Measurements from ENCODE around the gene NR3C2.
"Not testable (repeated sequence)": the region's sequence is repeated elsewhere in the genome, so short reads cannot be mapped to it uniquely, and the experiment has no call there.

The NR3C2 gene

GRCh38 chr4:148369919-148370318 is 72.3 kb downstream of the NR3C2 start:
- DNase-seq (ENCODE audit: low read depth in 4 of 4, low spot score in 1 of 4) = no peak

GRCh38 chr4:148367756-148368155 is 74.5 kb downstream of the NR3C2 start:
- no peak for DNase-seq (ENCODE audit: low read depth in 4 of 4, low spot score in 1 of 4)

- DNase-seq (ENCODE audit: low read depth in 4 of 4, low spot score in 1 of 4) = no peak
These were observed 76.0 kb downstream of the NR3C2 start for GRCh38 chr4:148366251-148366650.

- no peak for DNase-seq (ENCODE audit: low read depth in 4 of 4, low spot score in 1 of 4)
These were observed 77.7 kb downstream of the NR3C2 start for GRCh38 chr4:148364525-148364924.

GRCh38 chr4:148359769-148360168 is 82.4 kb downstream of the NR3C2 start:
- DNase-seq (ENCODE audit: low read depth in 4 of 4, low spot score in 1 of 4) = no peak

GRCh38 chr4:148355442-148356123 is 86.6 kb downstream of the NR3C2 start:
- DNase-seq (ENCODE audit: low read depth in 4 of 4, low spot score in 1 of 4) = no peak

- DNase-seq (ENCODE audit: low read depth in 4 of 4, low spot score in 1 of 4) = no peak
These were observed 88.0 kb downstream of the NR3C2 start for GRCh38 chr4:148354186-148354585.

GRCh38 chr4:148353571-148353970 is 88.6 kb downstream of the NR3C2 start:
- DNase-seq (ENCODE audit: low read depth in 4 of 4, low spot score in 1 of 4) = no peak

GRCh38 chr4:148349153-148349552 is 93.1 kb downstream of the NR3C2 start:
- no peak for DNase-seq (ENCODE audit: low read depth in 4 of 4, low spot score in 1 of 4)

GRCh38 chr4:148346657-148347056 is 95.6 kb downstream of the NR3C2 start:
- no peak for DNase-seq (ENCODE audit: low read depth in 4 of 4, low spot score in 1 of 4)

GRCh38 chr4:148345509-148345908 is 96.7 kb downstream of the NR3C2 start:
- no peak for DNase-seq (ENCODE audit: low read depth in 4 of 4, low spot score in 1 of 4)

GRCh38 chr4:148344941-148345340 is 97.3 kb downstream of the NR3C2 start:
- no peak for DNase-seq (ENCODE audit: low read depth in 4 of 4, low spot score in 1 of 4)

- DNase-seq (ENCODE audit: low read depth in 4 of 4, low spot score in 1 of 4) = no peak
These were observed 97.9 kb downstream of the NR3C2 start for GRCh38 chr4:148344352-148344751.

GRCh38 chr4:148341980-148342800 is 100.0 kb downstream of the NR3C2 start:
- DNase-seq (ENCODE audit: low read depth in 4 of 4, low spot score in 1 of 4) = no peak

- no peak for DNase-seq (ENCODE audit: low read depth in 4 of 4, low spot score in 1 of 4)
These were observed 107.1 kb downstream of the NR3C2 start for GRCh38 chr4:148335133-148335532.

- no peak for DNase-seq (ENCODE audit: low read depth in 4 of 4, low spot score in 1 of 4)
These were observed 108.9 kb downstream of the NR3C2 start for GRCh38 chr4:148333265-148333664.

GRCh38 chr4:148332486-148332885 is 109.7 kb downstream of the NR3C2 start:
- no peak for DNase-seq (ENCODE audit: low read depth in 4 of 4, low spot score in 1 of 4)

- no peak for DNase-seq (ENCODE audit: low read depth in 4 of 4, low spot score in 1 of 4)
These were observed 111.5 kb downstream of the NR3C2 start for GRCh38 chr4:148330724-148331123.

- no peak for DNase-seq (ENCODE audit: low read depth in 4 of 4, low spot score in 1 of 4)
These were observed 112.1 kb downstream of the NR3C2 start for GRCh38 chr4:148330161-148330560.

- no peak for DNase-seq (ENCODE audit: low read depth in 4 of 4, low spot score in 1 of 4)
These were observed 112.5 kb downstream of the NR3C2 start for GRCh38 chr4:148329751-148330150.

- DNase-seq (ENCODE audit: low read depth in 4 of 4, low spot score in 1 of 4) = no peak
These were observed 114.5 kb downstream of the NR3C2 start for GRCh38 chr4:148327683-148328082.

GRCh38 chr4:148323316-148323715 is 118.9 kb downstream of the NR3C2 start:
- not testable (repeated sequence) for DNase-seq (ENCODE audit: low read depth in 4 of 4, low spot score in 1 of 4)

GRCh38 chr4:148315049-148315448 is 127.2 kb downstream of the NR3C2 start:
- DNase-seq (ENCODE audit: low read depth in 4 of 4, low spot score in 1 of 4) = no peak

Measured in stimulated activated CD4-positive, alpha-beta T cell treated with anti-CD3 and anti-CD28 coated beads, Interleukin-1b, Interleukin-23, amount 100 ng/mL, for 24 hours (primary cell).